ENCODE measurements around the gene HGD. TPM values are rescaled to one million over a fixed set of nuclear protein-coding genes. Genes with fewer than 3 reads are reported as not detected.

Gene HGD
- 0.12 TPM for polyA plus RNA-seq (2013, experiment 1 of 2)
- polyA plus RNA-seq (2013, experiment 2 of 2) = 0.07 TPM

- Histone ChIP-seq H3K14ac (ENCODE audit: low read length in 2 of 2) (no peak within 1 kb of the TSS), H3K4me2 (ENCODE audit: low read length, poor library complexity, severe bottlenecking) (no peak within 1 kb of the TSS), H2BK15ac (ENCODE audit: low read depth, poor library complexity, severe bottlenecking) (no peak within 1 kb of the TSS), H3K23ac (ENCODE audit: low read length in 2 of 2) (no peak within 1 kb of the TSS), H3K4me1 (ENCODE audit: control insufficient read depth, insufficient read depth, low read depth, low read length) (peaks cover 2% of the 10 kb centered on the region), H3K79me1 (replicated peaks; ENCODE audit: low read length, poor library complexity, severe bottlenecking) (no peaks in the 10 kb centered on the region), H2AFZ (ENCODE audit: low read depth, low read length) (no peak within 1 kb of the TSS), H4K91ac (ENCODE audit: low read length) (no peak within 1 kb of the TSS), H2BK12ac (ENCODE audit: low read length in 2 of 2) (no peak within 1 kb of the TSS), H2BK5ac (ENCODE audit: low read depth, low read length, poor library complexity, severe bottlenecking) (peak within 1 kb of the TSS; percentile 37), H3K9ac (ENCODE audit: low read length) (no peak within 1 kb of the TSS), H3K4me3 (ENCODE audit: insufficient read depth in 1 of 2, low read depth in 1 of 2, low read length in 2 of 2) (no peak within 1 kb of the TSS), H3K36me3 (ENCODE audit: control insufficient read depth in 1 of 2, insufficient read depth in 2 of 2, low read depth in 1 of 2, low read length in 2 of 2) (peaks cover 0 to 10% of the 10 kb centered on the region in 2 experiments), H4K8ac (ENCODE audit: low read length) (no peak within 1 kb of the TSS), H3K18ac (ENCODE audit: low read depth in 1 of 2, low read length in 2 of 2) (no peak within 1 kb of the TSS), H3K27me3 (ENCODE audit: control insufficient read depth in 1 of 2, insufficient read depth in 1 of 2, low read length in 2 of 2) (no peaks in the 10 kb centered on the region), H3K9me3 (ENCODE audit: control insufficient read depth, low read length) (no peaks in the 10 kb centered on the region), H3K27ac (ENCODE audit: low read length, poor library complexity, severe bottlenecking) (peak within 1 kb of the TSS; percentile 24), H2AK5ac (ENCODE audit: low read length, severe bottlenecking) (peak within 1 kb of the TSS; percentile 68), H2BK120ac (ENCODE audit: low read depth, low read length) (no peak within 1 kb of the TSS), H3K4ac (ENCODE audit: low read depth in 1 of 2, low read length in 2 of 2) (no peak within 1 kb of the TSS)
- 98% methylated on average over 5 of the region's 5 CpGs for WGBS
- no peak for DNase-seq
Measured at GRCh38 chr3:120682095-120682681, at the start of gene HGD. Gene HGD (minus strand): TSS chr3:120682239. CDS start chr3:120682111, 128 bp downstream.

GRCh38 chr3:120730576-120731542 is 48.8 kb upstream of the HGD start:
- Histone ChIP-seq H3K4ac (ENCODE audit: low read depth in 1 of 2, low read length in 2 of 2) (no peak overlapping the region), H3K27me3 (ENCODE audit: control insufficient read depth in 1 of 2, insufficient read depth in 1 of 2, low read length in 2 of 2) (no peaks in the 10 kb centered on the region), H3K9me3 (ENCODE audit: control insufficient read depth, low read length) (no peaks in the 10 kb centered on the region), H4K8ac (ENCODE audit: low read length) (no peak overlapping the region), H2BK120ac (ENCODE audit: low read depth, low read length) (no peak overlapping the region), H3K79me1 (replicated peaks; ENCODE audit: low read length, poor library complexity, severe bottlenecking) (peaks cover 6% of the 10 kb centered on the region), H3K4me3 (ENCODE audit: insufficient read depth in 1 of 2, low read depth in 1 of 2, low read length in 2 of 2) (no peak overlapping the region), H3K27ac (ENCODE audit: low read length, poor library complexity, severe bottlenecking) (no peak overlapping the region), H2BK5ac (ENCODE audit: low read depth, low read length, poor library complexity, severe bottlenecking) (no peak overlapping the region), H3K4me1 (ENCODE audit: control insufficient read depth, insufficient read depth, low read depth, low read length) (no peaks in the 10 kb centered on the region), H3K14ac (ENCODE audit: low read length in 2 of 2) (no peak overlapping the region), H2AFZ (ENCODE audit: low read depth, low read length) (no peak overlapping the region), H3K18ac (ENCODE audit: low read depth in 1 of 2, low read length in 2 of 2) (no peak overlapping the region), H2AK5ac (ENCODE audit: low read length, severe bottlenecking) (no peak overlapping the region), H3K36me3 (ENCODE audit: control insufficient read depth in 1 of 2, insufficient read depth in 2 of 2, low read depth in 1 of 2, low read length in 2 of 2) (peaks cover 0 to 33% of the 10 kb centered on the region in 2 experiments), H3K23ac (ENCODE audit: low read length in 2 of 2) (no peak overlapping the region), H3K9ac (ENCODE audit: low read length) (no peak overlapping the region), H2BK12ac (ENCODE audit: low read length in 2 of 2) (no peak overlapping the region), H2BK15ac (ENCODE audit: low read depth, poor library complexity, severe bottlenecking) (no peak overlapping the region), H4K91ac (ENCODE audit: low read length) (no peak overlapping the region), H3K4me2 (ENCODE audit: low read length, poor library complexity, severe bottlenecking) (no peak overlapping the region)
- DNase-seq = no peak
- 60% methylated on average over 3 of the region's 4 CpGs for WGBS

GRCh38 chr3:120726791-120727190 is 44.8 kb upstream of the HGD start:
- no CpG with 5 or more reads among the region's 1 CpG for whole genome bisulfite sequencing
- H3K27ac ChIP-seq (ENCODE audit: low read length, poor library complexity, severe bottlenecking) = no peak overlapping the region

More at GRCh38 chr3:120726791-120727190, 44.8 kb upstream of the HGD start:
- no peak overlapping the region for H4K91ac ChIP-seq (ENCODE audit: low read length)
- H3K4ac ChIP-seq (ENCODE audit: low read depth in 1 of 2, low read length in 2 of 2) = no peak overlapping the region
- H2AFZ ChIP-seq (ENCODE audit: low read depth, low read length) = no peak overlapping the region
- no peak for DNase-seq
- H3K23ac ChIP-seq (ENCODE audit: low read length in 2 of 2) = no peak overlapping the region
- peaks cover 6% of the 10 kb centered on the region for H3K79me1 ChIP-seq (replicated peaks; ENCODE audit: low read length, poor library complexity, severe bottlenecking)
- H3K27me3 ChIP-seq (ENCODE audit: control insufficient read depth in 1 of 2, insufficient read depth in 1 of 2, low read length in 2 of 2) = no peaks in the 10 kb centered on the region
- H2BK5ac ChIP-seq (ENCODE audit: low read depth, low read length, poor library complexity, severe bottlenecking) = no peak overlapping the region
- no peak overlapping the region for H2AK5ac ChIP-seq (ENCODE audit: low read length, severe bottlenecking)
- H3K4me3 ChIP-seq (ENCODE audit: insufficient read depth in 1 of 2, low read depth in 1 of 2, low read length in 2 of 2) = no peak overlapping the region
- no peak overlapping the region for H3K4me2 ChIP-seq (ENCODE audit: low read length, poor library complexity, severe bottlenecking)
- H3K4me1 ChIP-seq (ENCODE audit: control insufficient read depth, insufficient read depth, low read depth, low read length) = no peaks in the 10 kb centered on the region
- no peaks in the 10 kb centered on the region for H3K9me3 ChIP-seq (ENCODE audit: control insufficient read depth, low read length)
- H4K8ac ChIP-seq (ENCODE audit: low read length) = no peak overlapping the region
- no peak overlapping the region for H2BK15ac ChIP-seq (ENCODE audit: low read depth, poor library complexity, severe bottlenecking)
- no peak overlapping the region for H3K18ac ChIP-seq (ENCODE audit: low read depth in 1 of 2, low read length in 2 of 2)
- H3K36me3 ChIP-seq (ENCODE audit: control insufficient read depth in 1 of 2, insufficient read depth in 2 of 2, low read depth in 1 of 2, low read length in 2 of 2) = peaks cover 0 to 33% of the 10 kb centered on the region in 2 experiments
- H2BK120ac ChIP-seq (ENCODE audit: low read depth, low read length) = no peak overlapping the region
- H3K9ac ChIP-seq (ENCODE audit: low read length) = no peak overlapping the region
- no peak overlapping the region for H3K14ac ChIP-seq (ENCODE audit: low read length in 2 of 2)
- H2BK12ac ChIP-seq (ENCODE audit: low read length in 2 of 2) = no peak overlapping the region

All from mesenchymal stem cell (in vitro differentiated cells and primary cell).